GM23338 (cell line): ENCODE measurements around the gene ALDH2. TPM values are rescaled to one million over a fixed set of nuclear protein-coding genes. Genes with fewer than 3 reads are reported as not detected.

ENCODE experiments used
- ATAC-seq: fragments of 200-7000 bp; cut with Tn5 transposase; 3 replicates; pipeline ENCODE4 v1.9.1; 2020
- DNase-seq: peaks from one replicate; pipeline ENCODE4 v3.0.0-alpha.2; 2015; ENCODE audit warnings: low spot score
- H2AFZ ChIP-seq: fragments of 200-600 bp; sonication (generic); 2 replicates; pipeline ENCODE4 v1.8.0; 2016; ENCODE audit warnings: antibody characterized with exemption, mild to moderate bottlenecking, moderate library complexity
- H3F3A ChIP-seq: fragments of 200-600 bp; sonication (generic); replicated peaks from 2 replicates; pipeline ENCODE4 v1.8.0; 2017; ENCODE audit warnings: antibody characterized with exemption, mixed run types, low read depth
- H3K27ac ChIP-seq: fragments of 200-600 bp; sonication (generic); 2 replicates; pipeline ENCODE4 v1.6.1; 2016; ENCODE audit warnings: low read depth
- H3K27me3 ChIP-seq: fragments of 200-600 bp; sonication (generic); 2 replicates; pipeline ENCODE4 v1.8.0; 2016; ENCODE audit warnings: mild to moderate bottlenecking, mixed run types, moderate library complexity; ENCODE audit not compliant: insufficient read depth
- H3K36me3 ChIP-seq: fragments of 200-600 bp; sonication (generic); 2 replicates; pipeline ENCODE4 v1.8.0; 2016; ENCODE audit warnings: mild to moderate bottlenecking; ENCODE audit not compliant: insufficient read depth
- H3K4me1 ChIP-seq: fragments of 200-600 bp; sonication (generic); 2 replicates; pipeline ENCODE4 v1.8.0; 2016; ENCODE audit warnings: mild to moderate bottlenecking, moderate library complexity; ENCODE audit not compliant: insufficient read depth
- H3K4me2 ChIP-seq: fragments of 200-600 bp; sonication (generic); 2 replicates; pipeline ENCODE4 v1.7.1; 2017; ENCODE audit warnings: mixed run types
- H3K4me3 ChIP-seq: fragments of 200-600 bp; sonication (generic); 2 replicates; pipeline ENCODE4 v1.6.1; 2016; ENCODE audit warnings: mixed run types
- H3K79me2 ChIP-seq: fragments of 200-600 bp; sonication (generic); replicated peaks from 2 replicates; pipeline ENCODE4 v1.8.0; 2017; ENCODE audit warnings: mild to moderate bottlenecking; ENCODE audit not compliant: insufficient read depth
- H3K9me2 ChIP-seq: fragments of 200-600 bp; sonication (generic); 2 replicates; pipeline ENCODE4 v1.8.0; 2017; ENCODE audit not compliant: insufficient read depth
- H4K20me1 ChIP-seq: fragments of 200-600 bp; sonication (generic); replicated peaks from 2 replicates; pipeline ENCODE4 v1.8.0; 2017; ENCODE audit warnings: mild to moderate bottlenecking; ENCODE audit not compliant: insufficient read depth
- H3K27ac Mint-ChIP-seq: 2 replicates; pipeline ENCODE4 v1.8.0; 2020; ENCODE audit warnings: inconsistent platforms, mild to moderate bottlenecking, moderate library complexity, mixed read lengths
- H3K27me3 Mint-ChIP-seq: 3 replicates; pipeline ENCODE4 v1.8.0; 2022; ENCODE audit warnings: low read depth, mild to moderate bottlenecking, moderate library complexity, mixed read lengths, inconsistent platforms; ENCODE audit not compliant: insufficient read depth, poor library complexity
- H3K36me3 Mint-ChIP-seq: 3 replicates; pipeline ENCODE4 v1.8.0; 2021; ENCODE audit warnings: low read depth, mild to moderate bottlenecking, inconsistent platforms, moderate library complexity, mixed read lengths
- H3K4me1 Mint-ChIP-seq: 3 replicates; pipeline ENCODE4 v1.8.0; 2020; ENCODE audit warnings: mild to moderate bottlenecking, inconsistent platforms, mixed read lengths
- H3K4me3 Mint-ChIP-seq: 3 replicates; pipeline ENCODE4 v1.8.0; 2021; ENCODE audit warnings: moderate library complexity, mild to moderate bottlenecking, inconsistent platforms, mixed read lengths
- H3K9me3 Mint-ChIP-seq: 3 replicates; pipeline ENCODE4 v1.8.0; 2020; ENCODE audit warnings: moderate library complexity, mild to moderate bottlenecking, inconsistent platforms, mixed read lengths
- CREB1 ChIP-seq: fragments of 250-450 bp; sonication (Bioruptor Pico); IDR thresholded peaks from 2 replicates; pipeline ENCODE4 v1.5.0; 2020; ENCODE audit warnings: low read depth, mild to moderate bottlenecking, moderate library complexity
- ETS1 ChIP-seq: IDR thresholded peaks from 2 replicates; pipeline ENCODE4 v1.6.1; 2016; ENCODE audit warnings: antibody characterized with exemption
- EZH2 ChIP-seq: fragments of 200-600 bp; sonication (generic); IDR thresholded peaks from one replicate; pipeline ENCODE4 v1.8.0; 2017; ENCODE audit warnings: antibody characterized with exemption, mild to moderate bottlenecking, low read depth; ENCODE audit not compliant: unreplicated experiment
- EZH2phosphoT487 ChIP-seq: fragments of 200-600 bp; sonication (generic); IDR thresholded peaks from one replicate; pipeline ENCODE4 v1.8.1; 2018; ENCODE audit warnings: antibody characterized with exemption; ENCODE audit not compliant: unreplicated experiment
- JUNB ChIP-seq: IDR thresholded peaks from one replicate; pipeline ENCODE4 v1.6.1; 2016; ENCODE audit warnings: antibody characterized with exemption; ENCODE audit not compliant: unreplicated experiment
- NANOG ChIP-seq: IDR thresholded peaks from 2 replicates; pipeline ENCODE4 v1.6.1; 2016; ENCODE audit warnings: antibody characterized with exemption, borderline replicate concordance
- POLR2AphosphoS5 ChIP-seq: IDR thresholded peaks from 2 replicates; pipeline ENCODE4 v1.6.1; 2016; ENCODE audit warnings: antibody characterized with exemption, low read depth
- ZNF114 ChIP-seq: fragments of 250-450 bp; sonication (Bioruptor Pico); IDR thresholded peaks from 2 replicates; pipeline ENCODE4 v1.5.0; 2020; ENCODE audit warnings: mild to moderate bottlenecking, moderate library complexity
- ZNF331 ChIP-seq: fragments of 250-450 bp; sonication (Bioruptor Pico); IDR thresholded peaks from 2 replicates; pipeline ENCODE4 v1.5.0; 2020; ENCODE audit warnings: low read depth, mild to moderate bottlenecking, moderate library complexity
- polyA plus RNA-seq: library from polyadenylated mRNA; unstranded; fragments of >200 nt; fragmentation: Nextera tagmentation; extraction: Ambion mirVana; gene quantifications from 2 replicates; pipeline ENCODE4 v1.2.1, GENCODE V29; 2016
- total RNA-seq: library from RNA; depleted of rRNA; stranded (reverse); fragments of >200 nt; shearing (Covaris generic); gene quantifications from 2 replicates; pipeline ENCODE4 v1.2.3, GENCODE V29; 2014
- TF ChIP-seq, protein P1 (sequence below): fragments of 250-450 bp; sonication (Bioruptor Pico); IDR thresholded peaks from 2 replicates; pipeline ENCODE4 v1.5.0; 2020; ENCODE audit warnings: mild to moderate bottlenecking, moderate library complexity

ALDH2 gene
- total and polyA plus RNA-seq, 2 experiments from 2014 or later, result 14.9 to 50.5 TPM

GRCh38 chr12:111759271-111759670, 7.5 kb upstream of the ALDH2 start:
- H3K27ac Mint-ChIP-seq, result no peak overlapping the region
- TF ChIP-seq, protein P1, sequence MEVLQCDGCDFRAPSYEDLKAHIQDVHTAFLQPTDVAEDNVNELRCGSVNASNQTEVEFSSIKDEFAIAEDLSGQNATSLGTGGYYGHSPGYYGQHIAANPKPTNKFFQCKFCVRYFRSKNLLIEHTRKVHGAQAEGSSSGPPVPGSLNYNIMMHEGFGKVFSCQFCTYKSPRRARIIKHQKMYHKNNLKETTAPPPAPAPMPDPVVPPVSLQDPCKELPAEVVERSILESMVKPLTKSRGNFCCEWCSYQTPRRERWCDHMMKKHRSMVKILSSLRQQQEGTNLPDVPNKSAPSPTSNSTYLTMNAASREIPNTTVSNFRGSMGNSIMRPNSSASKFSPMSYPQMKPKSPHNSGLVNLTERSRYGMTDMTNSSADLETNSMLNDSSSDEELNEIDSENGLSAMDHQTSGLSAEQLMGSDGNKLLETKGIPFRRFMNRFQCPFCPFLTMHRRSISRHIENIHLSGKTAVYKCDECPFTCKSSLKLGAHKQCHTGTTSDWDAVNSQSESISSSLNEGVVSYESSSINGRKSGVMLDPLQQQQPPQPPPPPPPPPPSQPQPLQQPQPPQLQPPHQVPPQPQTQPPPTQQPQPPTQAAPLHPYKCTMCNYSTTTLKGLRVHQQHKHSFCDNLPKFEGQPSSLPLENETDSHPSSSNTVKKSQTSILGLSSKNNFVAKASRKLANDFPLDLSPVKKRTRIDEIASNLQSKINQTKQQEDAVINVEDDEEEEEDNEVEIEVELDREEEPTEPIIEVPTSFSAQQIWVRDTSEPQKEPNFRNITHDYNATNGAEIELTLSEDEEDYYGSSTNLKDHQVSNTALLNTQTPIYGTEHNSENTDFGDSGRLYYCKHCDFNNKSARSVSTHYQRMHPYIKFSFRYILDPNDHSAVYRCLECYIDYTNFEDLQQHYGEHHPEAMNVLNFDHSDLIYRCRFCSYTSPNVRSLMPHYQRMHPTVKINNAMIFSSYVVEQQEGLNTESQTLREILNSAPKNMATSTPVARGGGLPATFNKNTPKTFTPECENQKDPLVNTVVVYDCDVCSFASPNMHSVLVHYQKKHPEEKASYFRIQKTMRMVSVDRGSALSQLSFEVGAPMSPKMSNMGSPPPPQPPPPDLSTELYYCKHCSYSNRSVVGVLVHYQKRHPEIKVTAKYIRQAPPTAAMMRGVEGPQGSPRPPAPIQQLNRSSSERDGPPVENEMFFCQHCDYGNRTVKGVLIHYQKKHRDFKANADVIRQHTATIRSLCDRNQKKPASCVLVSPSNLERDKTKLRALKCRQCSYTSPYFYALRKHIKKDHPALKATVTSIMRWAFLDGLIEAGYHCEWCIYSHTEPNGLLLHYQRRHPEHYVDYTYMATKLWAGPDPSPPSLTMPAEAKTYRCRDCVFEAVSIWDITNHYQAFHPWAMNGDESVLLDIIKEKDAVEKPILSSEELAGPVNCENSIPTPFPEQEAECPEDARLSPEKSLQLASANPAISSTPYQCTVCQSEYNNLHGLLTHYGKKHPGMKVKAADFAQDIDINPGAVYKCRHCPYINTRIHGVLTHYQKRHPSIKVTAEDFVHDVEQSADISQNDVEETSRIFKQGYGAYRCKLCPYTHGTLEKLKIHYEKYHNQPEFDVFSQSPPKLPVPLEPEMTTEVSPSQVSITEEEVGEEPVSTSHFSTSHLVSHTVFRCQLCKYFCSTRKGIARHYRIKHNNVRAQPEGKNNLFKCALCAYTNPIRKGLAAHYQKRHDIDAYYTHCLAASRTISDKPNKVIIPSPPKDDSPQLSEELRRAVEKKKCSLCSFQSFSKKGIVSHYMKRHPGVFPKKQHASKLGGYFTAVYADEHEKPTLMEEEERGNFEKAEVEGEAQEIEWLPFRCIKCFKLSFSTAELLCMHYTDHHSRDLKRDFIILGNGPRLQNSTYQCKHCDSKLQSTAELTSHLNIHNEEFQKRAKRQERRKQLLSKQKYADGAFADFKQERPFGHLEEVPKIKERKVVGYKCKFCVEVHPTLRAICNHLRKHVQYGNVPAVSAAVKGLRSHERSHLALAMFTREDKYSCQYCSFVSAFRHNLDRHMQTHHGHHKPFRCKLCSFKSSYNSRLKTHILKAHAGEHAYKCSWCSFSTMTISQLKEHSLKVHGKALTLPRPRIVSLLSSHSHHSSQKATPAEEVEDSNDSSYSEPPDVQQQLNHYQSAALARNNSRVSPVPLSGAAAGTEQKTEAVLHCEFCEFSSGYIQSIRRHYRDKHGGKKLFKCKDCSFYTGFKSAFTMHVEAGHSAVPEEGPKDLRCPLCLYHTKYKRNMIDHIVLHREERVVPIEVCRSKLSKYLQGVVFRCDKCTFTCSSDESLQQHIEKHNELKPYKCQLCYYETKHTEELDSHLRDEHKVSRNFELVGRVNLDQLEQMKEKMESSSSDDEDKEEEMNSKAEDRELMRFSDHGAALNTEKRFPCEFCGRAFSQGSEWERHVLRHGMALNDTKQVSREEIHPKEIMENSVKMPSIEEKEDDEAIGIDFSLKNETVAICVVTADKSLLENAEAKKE (CRISPR knock-in tag), result no peak
- TF ChIP-seq EZH2, result no peak
- TF ChIP-seq JUNB, result no peak
- TF ChIP-seq EZH2phosphoT487, result no peak
- TF ChIP-seq ZNF331 (CRISPR knock-in tag), result no peak
- no peak for TF ChIP-seq ZNF114 (CRISPR knock-in tag)
- no peak for TF ChIP-seq ETS1
- no peak for TF ChIP-seq NANOG
- TF ChIP-seq CREB1 (CRISPR knock-in tag), result no peak
- no peak for TF ChIP-seq POLR2AphosphoS5
- peaks cover 16% of the 10 kb centered on the region for H3K27me3 Mint-ChIP-seq
- H2AFZ ChIP-seq, result no peak overlapping the region
- H3K4me1 Mint-ChIP-seq, result peaks cover 25% of the 10 kb centered on the region
- no peaks in the 10 kb centered on the region for H3K27me3 ChIP-seq
- no peaks in the 10 kb centered on the region for H3K79me2 ChIP-seq
- no peaks in the 10 kb centered on the region for H3K9me2 ChIP-seq
- no peaks in the 10 kb centered on the region for H3K36me3 ChIP-seq
- H3K4me3 Mint-ChIP-seq, result no peak overlapping the region; the same call in 2 of the 3 replicates
- ATAC-seq (no peak), DNase-seq (no peak)
- H4K20me1 ChIP-seq, result no peaks in the 10 kb centered on the region
- H3K27ac ChIP-seq, result no peak overlapping the region
- H3K4me3 ChIP-seq, result no peak overlapping the region
- H3K4me2 ChIP-seq, result no peak overlapping the region
- H3K36me3 Mint-ChIP-seq, result no peaks in the 10 kb centered on the region
- no peaks in the 10 kb centered on the region for H3K9me3 Mint-ChIP-seq
- H3K4me1 ChIP-seq, result peaks cover 12% of the 10 kb centered on the region; the same call in 1 of the 2 replicates
- H3F3A ChIP-seq, result 0 out of 2 replicates have a peak, but pooled peaks cover 3% of the 10 kb centered on the region
